Neural cell (in vitro differentiated cells): ENCODE data around the gene GAS7.
A peak's percentile ranks its signal among the peaks of the same experiment; 100 is the strongest.

Experiments
- EP300 ChIP-seq: fragments of 450-650 bp; conservative IDR thresholded peaks from 2 replicates; pipeline ENCODE4 v1.6.1; 2014; ENCODE audit warnings: antibody characterized with exemption, mild to moderate bottlenecking, moderate library complexity; ENCODE audit not compliant: poor library complexity, severe bottlenecking
- EZH2 ChIP-seq: fragments of 200-600, 300-800 bp; shearing (Covaris generic), sonication (generic); IDR thresholded peaks from 2 replicates; pipeline ENCODE4 v1.6.1; 2014; ENCODE audit warnings: antibody characterized with exemption, low read length, borderline replicate concordance, mild to moderate bottlenecking; ENCODE audit not compliant: insufficient read depth, poor library complexity, severe bottlenecking
- MXI1 ChIP-seq: fragments of 450-650 bp; conservative IDR thresholded peaks from 2 replicates; pipeline ENCODE4 v1.6.1; 2014; ENCODE audit warnings: antibody characterized with exemption, mild to moderate bottlenecking; ENCODE audit not compliant: poor library complexity, severe bottlenecking
- POLR2AphosphoS5 ChIP-seq: IDR thresholded peaks from 2 replicates; pipeline ENCODE4 v1.6.1; 2012
- RAD21 ChIP-seq: fragments of 450-650 bp; conservative IDR thresholded peaks from 2 replicates; pipeline ENCODE4 v1.6.1; 2014; ENCODE audit warnings: antibody characterized with exemption, mild to moderate bottlenecking, moderate library complexity
- SMC3 ChIP-seq: fragments of 450-650 bp; conservative IDR thresholded peaks from 2 replicates; pipeline ENCODE4 v1.6.1; 2014; ENCODE audit warnings: antibody characterized with exemption, mild to moderate bottlenecking, moderate library complexity; ENCODE audit not compliant: poor library complexity
- TAF1 ChIP-seq: IDR thresholded peaks from 2 replicates; pipeline ENCODE4 v1.6.1; 2012; ENCODE audit warnings: low read depth
- TF ChIP-seq, protein P1 (sequence below): fragments of 450-650 bp; IDR thresholded peaks from 2 replicates; pipeline ENCODE4 v1.5.1; 2014; ENCODE audit warnings: antibody characterized with exemption, mild to moderate bottlenecking, moderate library complexity; ENCODE audit not compliant: poor library complexity, severe bottlenecking
- TF ChIP-seq, protein P2 (sequence below): IDR thresholded peaks from 2 replicates; pipeline ENCODE4 v1.6.1; 2012; ENCODE audit warnings: borderline replicate concordance

DNA sequence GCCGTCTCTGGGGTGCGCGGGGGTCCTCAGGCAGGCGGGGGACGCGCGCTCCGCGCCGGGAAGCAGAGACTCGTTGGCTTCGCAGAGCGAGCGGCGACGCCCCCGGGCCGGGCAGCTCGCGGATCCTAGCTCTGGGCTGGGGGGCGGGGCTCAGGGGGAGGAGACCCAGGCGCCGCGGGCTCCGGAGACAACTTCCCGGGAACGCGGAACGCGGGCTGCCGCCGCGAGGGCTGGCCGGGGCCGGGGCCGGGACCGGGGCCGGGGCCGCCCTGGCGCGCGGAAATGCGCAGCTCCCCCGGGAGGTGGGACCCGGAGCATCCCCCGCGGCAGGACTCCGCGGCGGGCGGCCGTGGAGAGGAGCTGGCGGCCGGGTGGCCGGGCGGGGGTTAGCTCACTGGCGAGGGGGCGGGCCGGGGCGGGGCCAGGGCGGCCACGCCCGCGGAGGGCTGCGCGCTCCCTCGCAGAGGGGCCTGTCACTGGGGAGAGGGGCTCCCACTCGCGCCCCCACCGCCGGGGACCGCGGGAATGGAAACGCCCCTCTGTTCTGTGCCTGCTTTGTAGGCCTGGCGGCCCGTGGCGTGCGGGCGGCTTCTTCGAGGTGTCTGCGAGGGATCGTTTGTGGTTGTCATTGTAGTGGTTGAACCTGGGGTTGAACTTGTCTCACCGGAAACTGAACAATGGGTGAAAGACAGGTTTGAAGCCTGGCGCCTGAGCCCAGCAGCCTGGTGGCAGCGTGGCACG lies at the start of gene GAS7:
- TF ChIP-seq, protein P1, sequence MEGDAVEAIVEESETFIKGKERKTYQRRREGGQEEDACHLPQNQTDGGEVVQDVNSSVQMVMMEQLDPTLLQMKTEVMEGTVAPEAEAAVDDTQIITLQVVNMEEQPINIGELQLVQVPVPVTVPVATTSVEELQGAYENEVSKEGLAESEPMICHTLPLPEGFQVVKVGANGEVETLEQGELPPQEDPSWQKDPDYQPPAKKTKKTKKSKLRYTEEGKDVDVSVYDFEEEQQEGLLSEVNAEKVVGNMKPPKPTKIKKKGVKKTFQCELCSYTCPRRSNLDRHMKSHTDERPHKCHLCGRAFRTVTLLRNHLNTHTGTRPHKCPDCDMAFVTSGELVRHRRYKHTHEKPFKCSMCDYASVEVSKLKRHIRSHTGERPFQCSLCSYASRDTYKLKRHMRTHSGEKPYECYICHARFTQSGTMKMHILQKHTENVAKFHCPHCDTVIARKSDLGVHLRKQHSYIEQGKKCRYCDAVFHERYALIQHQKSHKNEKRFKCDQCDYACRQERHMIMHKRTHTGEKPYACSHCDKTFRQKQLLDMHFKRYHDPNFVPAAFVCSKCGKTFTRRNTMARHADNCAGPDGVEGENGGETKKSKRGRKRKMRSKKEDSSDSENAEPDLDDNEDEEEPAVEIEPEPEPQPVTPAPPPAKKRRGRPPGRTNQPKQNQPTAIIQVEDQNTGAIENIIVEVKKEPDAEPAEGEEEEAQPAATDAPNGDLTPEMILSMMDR: peak; percentile 19
- TF ChIP-seq POLR2AphosphoS5: no peak
- TF ChIP-seq SMC3: peak; percentile 38
- TF ChIP-seq EZH2: no peak
- TF ChIP-seq, protein P2, sequence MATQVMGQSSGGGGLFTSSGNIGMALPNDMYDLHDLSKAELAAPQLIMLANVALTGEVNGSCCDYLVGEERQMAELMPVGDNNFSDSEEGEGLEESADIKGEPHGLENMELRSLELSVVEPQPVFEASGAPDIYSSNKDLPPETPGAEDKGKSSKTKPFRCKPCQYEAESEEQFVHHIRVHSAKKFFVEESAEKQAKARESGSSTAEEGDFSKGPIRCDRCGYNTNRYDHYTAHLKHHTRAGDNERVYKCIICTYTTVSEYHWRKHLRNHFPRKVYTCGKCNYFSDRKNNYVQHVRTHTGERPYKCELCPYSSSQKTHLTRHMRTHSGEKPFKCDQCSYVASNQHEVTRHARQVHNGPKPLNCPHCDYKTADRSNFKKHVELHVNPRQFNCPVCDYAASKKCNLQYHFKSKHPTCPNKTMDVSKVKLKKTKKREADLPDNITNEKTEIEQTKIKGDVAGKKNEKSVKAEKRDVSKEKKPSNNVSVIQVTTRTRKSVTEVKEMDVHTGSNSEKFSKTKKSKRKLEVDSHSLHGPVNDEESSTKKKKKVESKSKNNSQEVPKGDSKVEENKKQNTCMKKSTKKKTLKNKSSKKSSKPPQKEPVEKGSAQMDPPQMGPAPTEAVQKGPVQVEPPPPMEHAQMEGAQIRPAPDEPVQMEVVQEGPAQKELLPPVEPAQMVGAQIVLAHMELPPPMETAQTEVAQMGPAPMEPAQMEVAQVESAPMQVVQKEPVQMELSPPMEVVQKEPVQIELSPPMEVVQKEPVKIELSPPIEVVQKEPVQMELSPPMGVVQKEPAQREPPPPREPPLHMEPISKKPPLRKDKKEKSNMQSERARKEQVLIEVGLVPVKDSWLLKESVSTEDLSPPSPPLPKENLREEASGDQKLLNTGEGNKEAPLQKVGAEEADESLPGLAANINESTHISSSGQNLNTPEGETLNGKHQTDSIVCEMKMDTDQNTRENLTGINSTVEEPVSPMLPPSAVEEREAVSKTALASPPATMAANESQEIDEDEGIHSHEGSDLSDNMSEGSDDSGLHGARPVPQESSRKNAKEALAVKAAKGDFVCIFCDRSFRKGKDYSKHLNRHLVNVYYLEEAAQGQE: no peak
- TF ChIP-seq RAD21: no peak
- no peak for TF ChIP-seq EP300
- no peak for TF ChIP-seq TAF1
- TF ChIP-seq MXI1: peak; percentile 17
